ENCODE measurements around the gene SATL1. TPM values are rescaled to one million over a fixed set of nuclear protein-coding genes. Genes with fewer than 3 reads are reported as not detected.
"Not testable (repeated sequence)": the region's sequence is repeated elsewhere in the genome, so short reads cannot be mapped to it uniquely, and the experiment has no call there.

The SATL1 gene
- polyA plus RNA-seq, 3 donors = 0.40 to 0.65 (median 0.60) TPM

DNA sequence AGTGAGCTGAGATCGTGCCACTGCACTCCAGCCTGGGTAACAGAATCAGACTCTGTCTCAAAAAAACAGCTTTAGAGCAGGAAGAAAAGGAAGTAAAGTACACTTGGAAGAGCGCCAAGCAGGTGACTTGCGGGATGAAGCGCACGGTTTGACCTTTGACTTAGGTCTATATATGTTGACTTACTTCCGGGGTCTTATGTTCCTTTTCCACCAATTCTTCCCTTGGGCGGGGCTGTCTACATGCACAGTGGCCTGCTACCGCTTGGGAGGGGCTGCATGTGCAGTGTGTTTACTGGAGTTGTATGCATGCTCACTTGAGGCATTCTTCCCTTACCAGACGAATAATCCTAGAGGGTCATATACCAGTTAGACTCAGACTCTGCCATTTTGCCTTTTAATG lies 131.3 kb downstream of the SATL1 start:
- DNase-seq (ENCODE audit: low read depth in 3 of 3, low spot score in 2 of 3) = no peak

- DNase-seq (ENCODE audit: low read depth in 3 of 3, low spot score in 2 of 3) = no peak
Observed at GRCh38 chrX:85111347-85111746, 132.2 kb downstream of the SATL1 start.

- no peak for DNase-seq (ENCODE audit: low read depth in 3 of 3, low spot score in 2 of 3)
Observed at GRCh38 chrX:85109235-85109634, 134.3 kb downstream of the SATL1 start.

- DNase-seq (ENCODE audit: low read depth in 3 of 3, low spot score in 2 of 3) = no peak
Observed at GRCh38 chrX:85108165-85108564, 135.4 kb downstream of the SATL1 start.

DNA sequence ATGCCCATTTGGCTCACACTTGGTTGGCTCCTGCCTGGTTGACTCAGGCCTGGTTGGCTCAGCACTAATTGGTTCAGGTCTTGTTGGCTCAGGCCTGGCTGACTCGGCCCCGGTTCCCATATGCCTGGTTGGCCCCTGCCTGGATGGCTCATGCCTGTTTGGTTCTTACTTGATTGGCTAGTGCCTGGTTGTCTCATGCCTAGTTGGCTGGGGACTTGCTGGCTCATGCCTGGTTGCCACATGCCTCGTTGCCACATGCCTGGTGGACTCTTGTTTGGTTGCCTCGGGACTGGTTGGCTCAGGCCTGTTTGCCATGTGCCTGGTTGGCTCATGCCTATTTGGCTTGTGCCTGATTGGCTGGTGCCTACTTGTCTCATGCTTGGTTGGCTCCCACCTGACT lies 136.2 kb downstream of the SATL1 start:
- DNase-seq (ENCODE audit: low read depth in 3 of 3, low spot score in 2 of 3) = no peak

GRCh38 chrX:85089321-85089840 lies 154.2 kb downstream of the SATL1 start:
- no peak for DNase-seq (ENCODE audit: low read depth in 3 of 3, low spot score in 2 of 3)

- DNase-seq (ENCODE audit: low read depth in 3 of 3, low spot score in 2 of 3) = peak; percentile 0 to 1 (median 1)
Observed at GRCh38 chrX:85084770-85085393, 158.7 kb downstream of the SATL1 start.

- not testable (repeated sequence) for DNase-seq (ENCODE audit: low read depth in 3 of 3, low spot score in 2 of 3)
Observed at GRCh38 chrX:85077247-85077646, 166.3 kb downstream of the SATL1 start.

- DNase-seq (ENCODE audit: low read depth in 3 of 3, low spot score in 2 of 3) = no peak
Observed at GRCh38 chrX:85065512-85066198, 177.9 kb downstream of the SATL1 start.

DNA sequence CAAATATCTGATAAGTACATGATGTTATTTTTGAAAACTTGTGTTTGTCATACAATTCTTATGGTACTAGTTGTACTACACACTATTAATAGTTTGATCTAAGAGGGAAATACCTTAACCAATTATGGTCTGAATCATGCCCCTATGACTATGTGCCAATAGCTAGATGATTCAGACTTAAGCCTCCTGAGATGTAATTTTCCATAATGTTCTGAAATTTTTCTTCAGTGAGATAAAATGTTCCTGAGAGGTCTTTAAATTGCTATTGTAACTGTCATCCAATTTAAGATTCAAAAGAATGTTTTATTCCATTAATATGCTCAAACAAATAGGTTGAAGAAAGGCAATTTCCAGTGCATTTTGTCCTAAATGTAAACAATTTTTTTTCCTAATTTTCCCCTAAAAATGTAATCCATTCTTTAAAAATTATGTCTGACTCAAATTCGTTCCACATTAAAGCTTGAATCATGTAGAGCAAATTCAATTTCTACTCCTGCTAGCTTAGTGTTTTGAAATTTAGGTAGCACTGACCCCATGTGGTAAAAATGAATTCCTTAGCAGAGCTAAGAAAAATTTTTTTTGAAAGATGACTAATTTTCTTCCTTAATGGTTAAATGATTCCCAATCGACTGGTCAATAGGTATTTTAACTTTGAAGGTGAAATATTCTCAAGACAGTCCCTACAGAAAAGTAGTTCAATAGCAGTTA lies 190.8 kb downstream of the SATL1 start:
- no peak for DNase-seq (ENCODE audit: low read depth in 3 of 3, low spot score in 2 of 3)

GRCh38 chrX:85052205-85052604 lies 191.4 kb downstream of the SATL1 start:
- DNase-seq (ENCODE audit: low read depth in 3 of 3, low spot score in 2 of 3) = no peak

GRCh38 chrX:85051627-85052026 lies 192.0 kb downstream of the SATL1 start:
- DNase-seq (ENCODE audit: low read depth in 3 of 3, low spot score in 2 of 3) = no peak

Other genes with a start within 250 kb of the SATL1 start
- gene APOOL, start 239.9 kb downstream of the SATL1 start, polyA plus RNA-seq (ENCODE audit: insufficient read length in 3 of 3) = 10 to 100 TPM; 21.2 to 23.8 (median 21.5) TPM
- gene ZNF711, start 212 bp upstream of the SATL1 start, polyA plus RNA-seq (ENCODE audit: insufficient read length in 3 of 3) = 10 to 100 TPM; 75.5 to 90.4 (median 82.8) TPM
- gene POF1B, start 135.9 kb upstream of the SATL1 start, polyA plus RNA-seq (ENCODE audit: insufficient read length in 3 of 3) = under 1 TPM; 0.08 to 0.44 (median 0.33) TPM

All from right renal cortex interstitium (tissue), 3 donors.